NK-92 (cell line): ENCODE results near the gene PTPRM.

Source experiments
- DNase-seq: peaks from one replicate; lab custom pipeline; 2025; ENCODE audit not compliant: unreplicated experiment; lab: John Stamatoyannopoulos, UW

The PTPRM gene

GRCh38 chr18:8197499-8197898 lies 630.4 kb downstream of the PTPRM start:
- DNase-seq, result no peak

- DNase-seq, result no peak
Measured at GRCh38 chr18:8207996-8208395, 640.9 kb downstream of the PTPRM start.

- DNase-seq, result no peak
Measured at GRCh38 chr18:8208716-8209115, 641.6 kb downstream of the PTPRM start.

GRCh38 chr18:8212896-8213780 lies 646.0 kb downstream of the PTPRM start:
- no peak for DNase-seq

GRCh38 chr18:8215741-8216140 lies 648.6 kb downstream of the PTPRM start:
- no peak for DNase-seq

- no peak for DNase-seq
Measured at GRCh38 chr18:8217051-8217564, 650.0 kb downstream of the PTPRM start.

GRCh38 chr18:8218197-8218596 lies 651.1 kb downstream of the PTPRM start:
- no peak for DNase-seq

GRCh38 chr18:8221452-8221851 lies 654.3 kb downstream of the PTPRM start:
- no peak for DNase-seq

GRCh38 chr18:8224576-8224975 lies 657.5 kb downstream of the PTPRM start:
- DNase-seq, result no peak

- no peak for DNase-seq
Measured at GRCh38 chr18:8229040-8229439, 661.9 kb downstream of the PTPRM start.

- DNase-seq, result no peak
Measured at GRCh38 chr18:8229787-8230186, 662.7 kb downstream of the PTPRM start.

GRCh38 chr18:8231316-8231715 lies 664.2 kb downstream of the PTPRM start:
- DNase-seq, result no peak

GRCh38 chr18:8232791-8233190 lies 665.7 kb downstream of the PTPRM start:
- DNase-seq, result no peak

- no peak for DNase-seq
Measured at GRCh38 chr18:8235894-8236293, 668.8 kb downstream of the PTPRM start.

GRCh38 chr18:8238507-8238906 lies 671.4 kb downstream of the PTPRM start:
- DNase-seq, result no peak

- no peak for DNase-seq
Measured at GRCh38 chr18:8241731-8242130, 674.6 kb downstream of the PTPRM start.

- no peak for DNase-seq
Measured at GRCh38 chr18:8242151-8242696, 675.1 kb downstream of the PTPRM start.

GRCh38 chr18:8247700-8248099 lies 680.6 kb downstream of the PTPRM start:
- DNase-seq, result no peak

- no peak for DNase-seq
Measured at GRCh38 chr18:8248576-8248975, 681.5 kb downstream of the PTPRM start.

- no peak for DNase-seq
Measured at GRCh38 chr18:8249811-8250210, 682.7 kb downstream of the PTPRM start.

- no peak for DNase-seq
Measured at GRCh38 chr18:8252371-8252770, 685.3 kb downstream of the PTPRM start.

- no peak for DNase-seq
Measured at GRCh38 chr18:8253944-8254343, 686.8 kb downstream of the PTPRM start.
